PC-9 (cell line): ENCODE measurements around the gene TUBGCP6.

Experiments
- EZH2 ChIP-seq: fragments of 200-600 bp; sonication (generic); IDR thresholded peaks from 2 replicates; pipeline ENCODE4 v1.8.0; 2017; ENCODE audit warnings: antibody characterized with exemption, low read depth
- TF ChIP-seq, protein P1 (sequence below): fragments of 200-600 bp; sonication (generic); conservative IDR thresholded peaks from 2 replicates; pipeline ENCODE4 v1.6.1; 2017; ENCODE audit warnings: mixed run types, antibody characterized with exemption, mild to moderate bottlenecking, moderate library complexity

GRCh38 chr22:50189184-50189848, 55.5 kb downstream of the TUBGCP6 start:
- TF ChIP-seq, protein P1, sequence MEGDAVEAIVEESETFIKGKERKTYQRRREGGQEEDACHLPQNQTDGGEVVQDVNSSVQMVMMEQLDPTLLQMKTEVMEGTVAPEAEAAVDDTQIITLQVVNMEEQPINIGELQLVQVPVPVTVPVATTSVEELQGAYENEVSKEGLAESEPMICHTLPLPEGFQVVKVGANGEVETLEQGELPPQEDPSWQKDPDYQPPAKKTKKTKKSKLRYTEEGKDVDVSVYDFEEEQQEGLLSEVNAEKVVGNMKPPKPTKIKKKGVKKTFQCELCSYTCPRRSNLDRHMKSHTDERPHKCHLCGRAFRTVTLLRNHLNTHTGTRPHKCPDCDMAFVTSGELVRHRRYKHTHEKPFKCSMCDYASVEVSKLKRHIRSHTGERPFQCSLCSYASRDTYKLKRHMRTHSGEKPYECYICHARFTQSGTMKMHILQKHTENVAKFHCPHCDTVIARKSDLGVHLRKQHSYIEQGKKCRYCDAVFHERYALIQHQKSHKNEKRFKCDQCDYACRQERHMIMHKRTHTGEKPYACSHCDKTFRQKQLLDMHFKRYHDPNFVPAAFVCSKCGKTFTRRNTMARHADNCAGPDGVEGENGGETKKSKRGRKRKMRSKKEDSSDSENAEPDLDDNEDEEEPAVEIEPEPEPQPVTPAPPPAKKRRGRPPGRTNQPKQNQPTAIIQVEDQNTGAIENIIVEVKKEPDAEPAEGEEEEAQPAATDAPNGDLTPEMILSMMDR = no peak
- TF ChIP-seq EZH2 = no peak
